ENCODE measurements around the gene ZGLP1. TPM values are rescaled to one million over a fixed set of nuclear protein-coding genes. Genes with fewer than 3 reads are reported as not detected.

The ZGLP1 gene
- total and polyA plus RNA-seq, 2 of the 13 experiments (the other 11 are each of a cell fraction or from before 2014, with no cell fraction given) = 2.4 to 3.0 TPM

- TF ChIP-seq HOMEZ (CRISPR knock-in tag; IDR thresholded peaks at IDR 0.05; ENCODE audit: low read depth) = no peak
- no peak for TF ChIP-seq MBNL3 (CRISPR knock-in tag; conservative IDR thresholded peaks at IDR 0.05)
- peak; percentile 25; the same call in 1 of the 2 replicates for TF ChIP-seq ARID5B (CRISPR knock-in tag; IDR thresholded peaks at IDR 0.05)
- TF ChIP-seq CBX1 (IDR thresholded peaks at IDR 0.05; ENCODE audit: low read depth) = no peak
- no peak for TF ChIP-seq NFE2L2 (IDR thresholded peaks at IDR 0.05; ENCODE audit: low read length)
- no peak for TF ChIP-seq NR2F2 (IDR thresholded peaks at IDR 0.05; ENCODE audit: borderline replicate concordance, low read depth)
- no peak for TF ChIP-seq MIER3 (CRISPR knock-in tag; IDR thresholded peaks at IDR 0.05; ENCODE audit: borderline replicate concordance)
- TF ChIP-seq IRF9 (CRISPR knock-in tag; IDR thresholded peaks at IDR 0.05; ENCODE audit: borderline replicate concordance) = no peak
- no peak; the same call in 1 of the 2 replicates for TF ChIP-seq CBFB (CRISPR knock-in tag; IDR thresholded peaks at IDR 0.05)
- TF ChIP-seq ISL2 (CRISPR knock-in tag; IDR thresholded peaks at IDR 0.05) = no peak
- no peak for TF ChIP-seq KIAA2018 (CRISPR knock-in tag; IDR thresholded peaks at IDR 0.05; ENCODE audit: borderline replicate concordance)
- TF ChIP-seq LBX2 (CRISPR knock-in tag; IDR thresholded peaks at IDR 0.05; ENCODE audit: borderline replicate concordance) = no peak
- no peak for TF ChIP-seq GABPA (IDR thresholded peaks at IDR 0.05; ENCODE audit: low read depth, low read length)
- TF ChIP-seq GABPA (CRISPR knock-in tag; IDR thresholded peaks at IDR 0.05; ENCODE audit: low read depth) = no peak
Measured at GRCh38 chr19:10332158-10332964, 22.7 kb upstream of the ZGLP1 start (continued).

All from HepG2 (cell line).